ENCODE data around the gene FAF1. TPM values are rescaled to one million over a fixed set of nuclear protein-coding genes. Genes with fewer than 3 reads are reported as not detected.
"Not testable (repeated sequence)": the region's sequence is repeated elsewhere in the genome, so short reads cannot be mapped to it uniquely, and the experiment has no call there.

Gene FAF1
- total RNA-seq, 1 experiment from 2014 or later, result 78.7 TPM

DNA sequence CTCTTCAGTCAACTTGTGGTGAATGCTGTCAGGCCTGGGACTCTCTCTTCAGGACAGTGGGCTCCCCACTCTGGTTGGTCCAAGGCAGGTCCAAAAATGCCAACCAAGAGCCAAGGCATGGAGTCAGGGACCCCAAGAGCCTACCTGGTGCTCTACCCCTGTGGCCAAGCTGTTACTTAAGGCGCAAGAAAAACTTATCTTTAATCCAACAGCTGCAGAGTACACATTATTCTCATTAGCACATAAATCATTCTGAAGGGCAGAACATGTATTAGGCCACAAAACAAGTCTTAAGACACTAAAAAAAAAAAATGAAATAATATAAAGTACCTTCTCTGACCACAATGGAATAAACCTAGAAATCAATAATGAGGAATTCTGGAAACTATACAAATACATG lies 65.7 kb downstream of the FAF1 start:
- Histone ChIP-seq H3K27me3 (replicated peaks; ENCODE audit: control insufficient read depth, insufficient read depth, low read length) (no peaks in the 10 kb centered on the region), H3K4me1 (no peaks in the 10 kb centered on the region), H3K4me3 (ENCODE audit: low read depth, low read length) (no peak overlapping the region), H3K36me3 (ENCODE audit: control insufficient read depth, insufficient read depth, low read length) (no peaks in the 10 kb centered on the region), H3K9me3 (no peaks in the 10 kb centered on the region; the same call in 1 of the 2 replicates)
- BruUV-seq (replicated peaks), result no TSS peak
- Mint-ChIP-seq H3K27ac (ENCODE audit: unreplicated experiment) (no peak overlapping the region), H3K4me1 (ENCODE audit: low read depth, unreplicated experiment) (no peaks in the 10 kb centered on the region), H3K9me3 (ENCODE audit: unreplicated experiment) (peaks cover 32% of the 10 kb centered on the region), H3K27me3 (ENCODE audit: insufficient read depth, unreplicated experiment) (no peaks in the 10 kb centered on the region), H3K36me3 (ENCODE audit: insufficient read depth, unreplicated experiment) (peaks cover 9% of the 10 kb centered on the region), H3K4me3 (ENCODE audit: unreplicated experiment) (no peak overlapping the region)
- ChIA-PET POLR2A (no interaction called here), CTCF (no interaction called here)
- intact Hi-C loops (cut with micrococcal nuclease; ENCODE audit: unreplicated experiment), result no loop called here
- DNase-seq, result no peak
- TF ChIP-seq, protein P1, sequence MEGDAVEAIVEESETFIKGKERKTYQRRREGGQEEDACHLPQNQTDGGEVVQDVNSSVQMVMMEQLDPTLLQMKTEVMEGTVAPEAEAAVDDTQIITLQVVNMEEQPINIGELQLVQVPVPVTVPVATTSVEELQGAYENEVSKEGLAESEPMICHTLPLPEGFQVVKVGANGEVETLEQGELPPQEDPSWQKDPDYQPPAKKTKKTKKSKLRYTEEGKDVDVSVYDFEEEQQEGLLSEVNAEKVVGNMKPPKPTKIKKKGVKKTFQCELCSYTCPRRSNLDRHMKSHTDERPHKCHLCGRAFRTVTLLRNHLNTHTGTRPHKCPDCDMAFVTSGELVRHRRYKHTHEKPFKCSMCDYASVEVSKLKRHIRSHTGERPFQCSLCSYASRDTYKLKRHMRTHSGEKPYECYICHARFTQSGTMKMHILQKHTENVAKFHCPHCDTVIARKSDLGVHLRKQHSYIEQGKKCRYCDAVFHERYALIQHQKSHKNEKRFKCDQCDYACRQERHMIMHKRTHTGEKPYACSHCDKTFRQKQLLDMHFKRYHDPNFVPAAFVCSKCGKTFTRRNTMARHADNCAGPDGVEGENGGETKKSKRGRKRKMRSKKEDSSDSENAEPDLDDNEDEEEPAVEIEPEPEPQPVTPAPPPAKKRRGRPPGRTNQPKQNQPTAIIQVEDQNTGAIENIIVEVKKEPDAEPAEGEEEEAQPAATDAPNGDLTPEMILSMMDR (IDR thresholded peaks at IDR 0.05; ENCODE audit: insufficient read depth in 1 of 2, low read depth in 1 of 2, low read length in 1 of 2, severe bottlenecking in 1 of 2, unreplicated experiment in 1 of 2), result no peak

DNA sequence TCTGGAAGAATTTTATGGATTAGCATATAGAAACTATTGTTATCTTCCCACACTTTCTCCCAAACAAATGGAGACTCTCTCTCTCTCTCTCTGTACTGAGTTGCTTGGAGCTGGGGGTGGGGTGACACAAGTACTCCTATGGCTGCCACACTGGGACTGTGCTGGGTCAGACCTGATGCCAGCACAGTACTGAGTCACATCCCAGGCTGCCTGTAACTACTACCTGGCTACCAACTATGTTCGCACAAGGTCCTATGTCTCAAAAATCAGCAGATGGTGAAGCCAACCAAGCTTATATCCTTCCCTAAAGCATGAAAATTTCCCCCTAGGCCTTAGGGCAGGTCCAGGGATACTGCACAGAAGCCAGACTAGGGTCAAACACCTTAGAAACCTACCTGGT lies 66.6 kb downstream of the FAF1 start:
- BruUV-seq (replicated peaks), result no TSS peak
- intact Hi-C loops (cut with micrococcal nuclease; ENCODE audit: unreplicated experiment), result no loop called here
- no peaks in the 10 kb centered on the region for H3K4me1 ChIP-seq
- Mint-ChIP-seq H3K4me1 (ENCODE audit: low read depth, unreplicated experiment) (no peaks in the 10 kb centered on the region), H3K9me3 (ENCODE audit: unreplicated experiment) (peaks cover 32% of the 10 kb centered on the region), H3K36me3 (ENCODE audit: insufficient read depth, unreplicated experiment) (peaks cover 9% of the 10 kb centered on the region), H3K27me3 (ENCODE audit: insufficient read depth, unreplicated experiment) (no peaks in the 10 kb centered on the region), H3K4me3 (ENCODE audit: unreplicated experiment) (no peak overlapping the region), H3K27ac (ENCODE audit: unreplicated experiment) (no peak overlapping the region)
- H3K27me3 ChIP-seq (replicated peaks; ENCODE audit: control insufficient read depth, insufficient read depth, low read length), result no peaks in the 10 kb centered on the region
- POLR2A ChIA-PET, result no interaction called here
- H3K36me3 ChIP-seq (ENCODE audit: control insufficient read depth, insufficient read depth, low read length), result no peaks in the 10 kb centered on the region
- TF ChIP-seq, protein P1 (IDR thresholded peaks at IDR 0.05; ENCODE audit: insufficient read depth in 1 of 2, low read depth in 1 of 2, low read length in 1 of 2, severe bottlenecking in 1 of 2, unreplicated experiment in 1 of 2), result no peak
- no peak for DNase-seq
- no peaks in the 10 kb centered on the region; the same call in 1 of the 2 replicates for H3K9me3 ChIP-seq
- CTCF ChIA-PET, result no interaction called here
- no peak overlapping the region for H3K4me3 ChIP-seq (ENCODE audit: low read depth, low read length)

DNA sequence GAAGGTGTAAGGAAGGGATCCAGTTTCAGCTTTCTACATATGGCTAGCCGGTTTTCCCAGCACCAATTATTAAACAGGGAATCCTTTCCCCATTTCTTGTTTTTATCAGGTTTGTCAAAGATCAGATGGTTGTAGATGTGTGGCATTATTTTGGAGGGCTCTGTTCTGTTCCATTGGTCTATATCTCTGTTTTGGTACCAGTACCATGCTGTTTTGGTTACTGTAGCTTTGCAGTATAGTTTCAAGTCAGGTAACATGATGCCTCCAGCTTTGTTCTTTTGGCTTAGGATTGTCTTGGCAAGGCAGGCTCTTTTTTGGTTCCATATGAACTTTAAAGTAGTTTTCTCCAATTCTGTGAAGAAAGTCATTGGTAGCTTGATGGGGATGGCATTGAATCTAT lies 72.5 kb downstream of the FAF1 start:
- DNase-seq; intact Hi-C loops (cut with micrococcal nuclease; ENCODE audit: unreplicated experiment); H3K27me3 ChIP-seq (replicated peaks; ENCODE audit: control insufficient read depth, insufficient read depth, low read length); H3K4me3 Mint-ChIP-seq (ENCODE audit: unreplicated experiment); CTCF ChIA-PET; H3K36me3 ChIP-seq (ENCODE audit: control insufficient read depth, insufficient read depth, low read length); H3K27me3 Mint-ChIP-seq (ENCODE audit: insufficient read depth, unreplicated experiment); H3K9me3 ChIP-seq; H3K4me1 Mint-ChIP-seq (ENCODE audit: low read depth, unreplicated experiment); H3K4me3 ChIP-seq (ENCODE audit: low read depth, low read length); BruUV-seq (replicated peaks); POLR2A ChIA-PET; H3K36me3 Mint-ChIP-seq (ENCODE audit: insufficient read depth, unreplicated experiment); H3K27ac Mint-ChIP-seq (ENCODE audit: unreplicated experiment); H3K4me1 ChIP-seq: not testable (repeated sequence)
- peaks cover 13% of the 10 kb centered on the region for H3K9me3 Mint-ChIP-seq (ENCODE audit: unreplicated experiment)

DNA sequence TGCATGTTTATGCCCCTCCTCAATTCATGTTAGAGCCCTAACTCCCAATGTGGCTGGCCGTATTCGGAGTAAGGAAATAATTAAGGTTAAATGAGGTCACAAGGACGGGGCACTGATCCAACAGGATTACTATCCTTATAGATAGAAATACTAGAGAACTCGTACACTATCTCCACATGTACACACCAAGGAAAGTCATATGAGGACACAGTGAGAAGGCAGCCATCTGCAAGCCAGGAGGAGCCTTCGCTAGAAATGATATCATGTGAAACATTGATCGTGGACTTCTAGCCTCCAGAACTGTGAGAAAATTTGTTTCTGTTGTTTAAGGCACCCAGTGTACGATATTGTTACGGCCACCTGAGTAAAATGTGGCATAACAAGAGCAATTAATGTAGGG lies 79.7 kb downstream of the FAF1 start:
- Mint-ChIP-seq H3K36me3 (ENCODE audit: insufficient read depth, unreplicated experiment) (peaks cover 6% of the 10 kb centered on the region), H3K4me1 (ENCODE audit: low read depth, unreplicated experiment) (no peaks in the 10 kb centered on the region), H3K27me3 (ENCODE audit: insufficient read depth, unreplicated experiment) (no peaks in the 10 kb centered on the region), H3K9me3 (ENCODE audit: unreplicated experiment) (no peaks in the 10 kb centered on the region), H3K4me3 (ENCODE audit: unreplicated experiment) (no peak overlapping the region), H3K27ac (ENCODE audit: unreplicated experiment) (no peak overlapping the region)
- CTCF ChIA-PET, result no interaction called here
- Histone ChIP-seq H3K4me1 (no peaks in the 10 kb centered on the region), H3K36me3 (ENCODE audit: control insufficient read depth, insufficient read depth, low read length) (no peaks in the 10 kb centered on the region), H3K9me3 (no peaks in the 10 kb centered on the region), H3K27me3 (replicated peaks; ENCODE audit: control insufficient read depth, insufficient read depth, low read length) (no peaks in the 10 kb centered on the region), H3K4me3 (ENCODE audit: low read depth, low read length) (no peak overlapping the region)
- intact Hi-C loops (cut with micrococcal nuclease; ENCODE audit: unreplicated experiment), result no loop called here
- TF ChIP-seq, protein P1 (IDR thresholded peaks at IDR 0.05; ENCODE audit: insufficient read depth in 1 of 2, low read depth in 1 of 2, low read length in 1 of 2, severe bottlenecking in 1 of 2, unreplicated experiment in 1 of 2), result no peak
- POLR2A ChIA-PET, result no interaction called here
- no TSS peak for BruUV-seq (replicated peaks)
- DNase-seq, result no peak
